HG03045 (cell line): ENCODE results near the gene RUSC1.

Experiments used
- ATAC-seq: cut with Tn5 transposase; IDR thresholded peaks from one replicate; pipeline ENCODE4 v1.9.1; 2021; ENCODE audit warnings: mild to moderate bottlenecking, moderate library complexity; ENCODE audit not compliant: unreplicated experiment

RUSC1 gene

GRCh38 chr1:155294520-155295182 is 26.0 kb upstream of the RUSC1 start:
- ATAC-seq = no peak

DNA sequence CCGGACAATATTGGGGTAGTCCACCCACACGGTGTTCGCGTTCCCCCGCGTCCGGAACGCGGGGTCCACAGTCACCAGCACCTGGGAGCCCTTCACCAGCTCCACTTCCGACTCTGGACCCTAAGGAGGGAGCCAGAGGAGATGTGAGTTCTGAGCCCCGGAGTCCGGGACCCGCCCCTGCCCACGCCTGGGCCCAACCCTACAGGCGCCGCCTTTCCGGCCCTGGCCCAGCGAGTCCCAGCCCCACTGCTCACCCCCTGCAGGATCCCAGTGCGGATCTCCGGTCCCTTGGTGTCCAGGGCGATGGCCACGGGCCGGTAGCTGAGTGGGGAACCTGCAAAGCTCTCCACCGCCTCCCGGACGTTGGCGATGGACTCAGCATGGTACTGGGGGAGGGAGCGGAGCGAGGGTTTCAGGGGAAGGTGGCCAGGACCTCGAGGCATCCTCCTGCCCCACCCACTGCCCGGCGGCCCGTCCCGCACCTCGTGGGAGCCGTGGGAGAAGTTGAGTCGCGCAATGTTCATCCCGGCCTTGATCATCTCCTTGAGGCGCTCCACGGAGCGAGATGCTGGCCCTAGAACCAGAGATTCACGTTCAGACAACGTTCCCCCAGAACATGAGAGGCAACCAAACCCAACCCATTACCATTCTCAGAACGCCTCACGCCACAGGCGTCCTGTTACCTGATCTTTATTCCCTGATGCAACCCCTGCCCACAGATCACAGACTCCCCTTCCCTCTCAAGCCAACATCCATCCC is 25.3 kb upstream of the RUSC1 start:
- no peak for ATAC-seq

- ATAC-seq = no peak
Observed at GRCh38 chr1:155295942-155296267, 24.8 kb upstream of the RUSC1 start.

DNA sequence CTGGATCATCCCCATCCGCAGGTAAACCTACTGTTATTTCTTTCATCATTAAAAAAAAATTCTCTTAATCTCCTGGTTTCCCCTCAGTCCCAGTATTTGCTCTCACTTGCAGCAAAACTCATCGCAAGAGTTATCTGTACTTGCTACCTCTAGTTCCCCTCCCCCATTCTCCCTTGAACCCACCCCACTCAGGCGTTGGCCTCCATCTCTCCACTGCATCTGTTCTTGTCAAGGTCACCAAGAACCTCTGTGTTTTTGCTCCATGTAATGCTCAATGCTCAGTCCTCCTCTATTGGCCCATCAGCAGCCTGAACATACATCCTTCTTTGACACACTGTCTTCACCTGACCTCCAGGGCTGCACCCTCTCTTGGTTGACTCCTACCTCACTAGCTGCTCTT is 24.0 kb upstream of the RUSC1 start:
- no peak for ATAC-seq

DNA sequence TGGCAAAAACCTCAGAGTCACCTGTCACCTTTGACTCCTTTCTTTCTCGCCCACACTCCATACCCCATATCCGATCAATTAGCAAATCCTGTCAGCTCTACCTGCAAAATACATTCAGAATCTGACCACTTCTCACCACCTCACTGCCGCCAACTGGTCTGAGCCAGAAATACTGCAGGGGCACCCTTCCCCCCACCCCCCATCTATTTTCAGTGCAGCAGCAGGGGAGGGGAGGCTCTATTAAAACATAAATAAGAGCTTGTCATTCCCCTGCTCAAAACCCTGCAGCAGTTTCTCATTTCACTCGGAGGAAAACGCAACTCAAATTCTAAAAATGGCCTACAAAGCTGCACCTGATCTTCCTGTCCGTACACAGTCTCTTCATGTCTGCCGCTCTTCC is 23.3 kb upstream of the RUSC1 start:
- no peak for ATAC-seq

DNA sequence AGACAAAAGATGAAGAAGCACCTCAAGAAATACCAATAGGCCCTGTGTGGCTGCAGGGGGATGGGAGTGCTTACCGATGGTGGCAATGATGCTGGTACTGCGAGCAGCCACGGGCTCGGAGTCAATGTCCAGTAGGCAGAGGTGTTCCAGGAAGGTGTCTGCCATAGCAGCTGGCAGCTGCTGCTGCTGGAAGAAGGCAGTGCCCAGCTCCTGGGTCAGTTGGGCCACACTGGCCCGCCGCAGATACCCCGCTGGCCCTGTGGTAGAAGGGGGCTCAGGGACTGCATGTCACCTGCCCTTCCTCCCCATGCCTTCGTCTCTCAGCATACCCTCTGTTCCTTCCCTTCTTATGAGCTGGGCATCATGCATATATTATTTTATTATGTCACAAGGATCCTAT is 20.7 kb upstream of the RUSC1 start:
- no peak for ATAC-seq

DNA sequence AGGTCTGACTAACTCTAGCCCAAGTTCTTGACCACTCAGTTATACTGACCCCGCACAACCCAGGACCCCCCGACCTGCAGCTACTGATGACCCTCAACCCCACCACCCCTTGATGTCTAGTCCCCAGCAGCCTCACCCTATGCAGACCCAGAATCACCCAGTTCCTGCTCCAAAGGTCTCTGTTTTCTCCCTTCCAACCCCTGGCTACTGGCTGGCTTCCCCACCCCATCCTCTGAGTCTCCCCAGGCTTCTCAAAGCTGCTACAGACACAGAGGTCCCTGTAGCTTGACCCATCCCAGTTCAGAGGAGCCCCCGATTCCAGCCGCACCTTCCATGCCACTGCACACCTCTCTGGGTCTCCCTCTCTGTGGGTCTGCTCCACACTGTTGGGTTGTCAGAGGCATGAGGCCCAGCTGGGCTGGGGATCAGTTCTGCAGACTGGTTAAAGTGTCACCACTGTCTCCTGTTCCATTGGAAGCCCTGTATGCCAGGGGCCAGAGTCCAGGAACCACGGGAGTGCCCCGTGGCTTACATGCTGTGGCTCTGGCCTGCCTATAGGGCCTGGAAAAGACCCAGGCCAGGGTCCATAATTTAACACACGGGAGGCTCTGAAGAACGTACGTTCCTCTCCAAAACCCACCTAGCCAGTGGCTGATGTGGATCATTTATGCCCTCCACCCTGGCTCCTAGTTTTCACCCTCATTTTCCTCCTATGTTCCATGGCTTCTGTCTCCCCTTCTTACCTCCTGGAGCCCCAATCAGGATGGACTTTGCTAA is 20.0 kb upstream of the RUSC1 start:
- ATAC-seq = no peak

DNA sequence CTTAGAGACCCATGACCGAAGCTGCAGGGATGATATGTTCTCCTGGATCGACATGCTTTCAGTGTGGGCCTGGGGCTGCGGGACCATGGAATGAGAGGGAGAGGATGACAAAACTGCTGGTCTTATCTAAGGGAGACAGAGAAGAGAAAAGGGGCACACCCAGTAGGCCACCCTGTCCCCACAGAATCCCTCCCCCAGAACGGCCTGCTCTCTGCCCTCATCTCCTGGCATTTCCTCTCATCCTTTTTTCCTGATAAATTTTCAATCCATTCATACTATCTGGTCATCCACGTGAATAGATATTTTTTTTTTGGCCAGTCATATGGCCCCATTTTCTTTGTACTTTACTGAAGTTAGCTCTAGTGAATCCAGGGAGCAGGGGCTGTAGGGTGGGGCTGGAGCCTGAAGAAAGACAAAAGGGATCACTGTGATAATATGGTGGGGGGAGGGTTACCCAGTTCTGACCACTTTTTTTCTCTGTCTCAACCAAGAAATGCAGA is 19.3 kb upstream of the RUSC1 start, which contains the start of gene PKLR:
Gene PKLR, minus strand, starts transcription at position 97 of the 500 bp plus-strand sequence. Its CDS starts 43 bp downstream, at position 54.
- ATAC-seq = no peak

DNA sequence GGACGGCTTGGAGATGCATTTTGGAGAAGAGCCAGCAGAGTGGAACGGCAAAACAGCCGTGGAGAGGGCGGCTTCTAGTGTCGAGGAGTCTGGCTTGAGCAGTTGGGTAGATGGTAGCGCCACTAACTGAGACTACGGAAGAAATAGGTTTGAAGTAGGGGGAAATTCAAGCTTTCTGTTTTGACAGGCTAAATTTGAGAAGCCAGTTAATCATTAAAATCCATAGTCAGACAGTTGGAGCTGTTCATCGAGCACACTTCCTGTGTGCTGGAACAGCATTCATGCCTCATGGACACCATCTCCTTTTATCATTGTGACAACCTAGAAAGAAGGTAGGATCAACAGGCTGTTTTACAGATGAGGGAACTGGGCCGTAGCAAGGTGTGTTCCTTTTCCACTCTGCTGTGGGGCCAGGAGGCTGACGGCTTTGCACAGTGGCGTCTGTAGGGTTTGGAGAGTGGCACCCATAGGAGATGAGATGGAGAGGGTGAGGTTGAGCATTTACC is 16.1 kb upstream of the RUSC1 start:
- no peak for ATAC-seq

- no peak for ATAC-seq
Observed at GRCh38 chr1:155305881-155306391, 14.8 kb upstream of the RUSC1 start.

GRCh38 chr1:155307247-155307740 is 13.4 kb upstream of the RUSC1 start:
- no peak for ATAC-seq

DNA sequence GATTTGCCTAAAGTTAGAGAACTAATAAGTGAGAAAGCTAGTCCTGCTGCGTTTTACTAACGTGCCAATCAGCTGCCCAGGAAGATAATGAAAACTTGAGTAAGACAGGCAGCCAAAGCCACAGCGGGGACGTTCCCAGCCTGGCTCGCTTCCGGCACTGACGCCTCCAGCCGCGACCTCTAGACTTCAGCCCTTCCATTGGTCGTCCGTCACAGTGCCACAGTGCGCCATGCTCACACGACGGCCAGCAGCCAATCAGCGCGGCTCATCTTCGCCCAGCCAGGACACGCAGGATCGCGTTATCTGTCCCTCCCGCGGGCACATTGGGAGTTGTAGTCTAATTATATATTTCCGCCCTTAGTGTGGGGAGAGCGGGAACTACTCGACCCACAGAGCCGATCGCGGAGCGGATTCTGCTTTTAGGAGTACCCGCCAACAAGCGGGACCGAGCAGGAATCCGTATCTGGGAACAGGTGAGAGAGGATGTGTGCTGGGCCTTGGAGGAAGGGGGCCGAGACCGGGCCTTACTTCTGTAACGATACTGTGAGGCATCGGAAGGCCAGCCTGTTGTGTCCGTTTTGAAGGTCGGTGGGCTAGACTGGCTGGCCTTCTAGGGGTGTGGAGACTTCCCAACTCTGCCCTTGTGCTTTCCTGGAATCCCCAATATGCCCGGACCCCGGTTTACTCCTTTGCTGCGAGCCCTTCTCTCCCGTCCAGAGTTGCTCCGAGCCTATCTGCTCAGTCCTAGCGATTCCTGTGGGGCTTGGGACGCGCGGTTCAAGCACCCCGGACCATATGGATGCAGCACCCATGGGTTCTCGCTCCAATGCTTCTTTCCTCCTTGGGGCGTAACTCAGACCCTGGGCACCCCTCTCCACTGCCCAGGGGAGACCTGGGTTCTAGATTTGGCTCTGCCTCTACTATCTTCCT is 11.9 kb upstream of the RUSC1 start, which contains the start of gene FDPS:
Gene FDPS, plus strand, starts transcription at position 374 of the 930 bp plus-strand sequence. CDS start 924 bp downstream, outside the sequence.
- peak; percentile 95 for ATAC-seq

GRCh38 chr1:155309423-155310021 is 11.2 kb upstream of the RUSC1 start:
- ATAC-seq = no peak

- no peak for ATAC-seq
Observed at GRCh38 chr1:155313261-155313660, 7.4 kb upstream of the RUSC1 start.

DNA sequence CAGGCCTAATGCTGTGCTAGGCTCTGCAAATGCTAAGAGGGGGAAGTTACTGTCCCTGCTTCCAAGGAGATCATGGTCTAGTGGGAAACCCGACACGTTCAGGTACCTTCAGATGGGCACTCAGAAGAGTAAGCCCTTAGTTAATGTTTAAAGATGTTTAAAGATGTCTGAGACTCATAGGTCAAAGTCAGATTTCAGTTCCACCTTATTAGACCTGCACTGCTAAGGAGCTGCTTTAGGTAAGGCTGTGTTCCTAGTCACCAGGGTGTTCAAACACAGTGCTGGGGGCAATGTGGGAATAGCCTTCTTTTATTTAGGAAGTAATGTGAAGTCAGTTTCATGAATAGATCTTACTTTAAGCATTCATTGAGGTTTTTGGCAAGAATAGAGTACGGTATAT is 3.8 kb upstream of the RUSC1 start:
- no peak for ATAC-seq

- no peak for ATAC-seq
Observed at GRCh38 chr1:155318082-155318481, 2.6 kb upstream of the RUSC1 start.

DNA sequence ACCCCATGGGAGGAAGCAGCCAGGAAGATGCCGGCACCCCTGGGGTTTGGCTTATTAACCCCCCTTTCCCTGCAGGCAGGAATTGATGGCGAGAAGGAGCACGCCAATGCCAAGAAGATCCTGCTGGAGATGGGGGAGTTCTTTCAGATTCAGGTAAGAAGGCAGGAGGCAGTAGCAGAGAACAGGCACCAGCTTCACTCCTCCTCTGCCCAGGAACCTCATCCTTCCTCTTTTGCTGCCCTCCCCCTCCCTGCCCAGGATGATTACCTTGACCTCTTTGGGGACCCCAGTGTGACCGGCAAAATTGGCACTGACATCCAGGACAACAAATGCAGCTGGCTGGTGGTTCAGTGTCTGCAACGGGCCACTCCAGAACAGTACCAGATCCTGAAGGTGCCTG is 1.2 kb upstream of the RUSC1 start:
- no peak for ATAC-seq

- no peak for ATAC-seq
Observed at GRCh38 chr1:155320252-155320651, 442 bp upstream of the RUSC1 start.
